IPS DF 6.9 (cell line): ENCODE measurements around the gene DPPA4.

Experiments
- DNase-seq: peaks from one replicate; pipeline ENCODE4 v3.0.0-alpha.2; 2013; ENCODE audit warnings: low read depth, low spot score
- H3K27ac ChIP-seq: one replicate; pipeline ENCODE4 v1.5.1; 2013; ENCODE audit warnings: low read length, control low read depth
- H3K27me3 ChIP-seq: 2 replicates; pipeline ENCODE4 v1.6.1; 2013; ENCODE audit warnings: mild to moderate bottlenecking, low read length; ENCODE audit not compliant: control insufficient read depth, insufficient read depth
- H3K36me3 ChIP-seq: 2 replicates; pipeline ENCODE4 v1.6.1; 2013; ENCODE audit warnings: low read length; ENCODE audit not compliant: control insufficient read depth, insufficient read depth
- H3K4me1 ChIP-seq: 2 replicates; pipeline ENCODE4 v1.6.1; 2013; ENCODE audit warnings: low read length; ENCODE audit not compliant: control insufficient read depth, insufficient read depth
- H3K4me3 ChIP-seq: 2 replicates; pipeline ENCODE4 v1.5.1; 2013; ENCODE audit warnings: mild to moderate bottlenecking, low read length
- H3K9me3 ChIP-seq: 2 replicates; pipeline ENCODE4 v1.6.1; 2013; ENCODE audit warnings: low read length, inconsistent platforms; ENCODE audit not compliant: control insufficient read depth, insufficient read depth
- WGBS: extraction: QIAGEN DNeasy Blood & Tissue Kit; methylation state at CpG from one replicate; pipeline ENCODE4 v1.1.7; 2013; ENCODE audit warnings: mixed read lengths, missing lambda C conversion rate; ENCODE audit not compliant: insufficient read length, insufficient coverage; 5-methylcytosine and 5-hydroxymethylcytosine counted together

The DPPA4 gene

DNA sequence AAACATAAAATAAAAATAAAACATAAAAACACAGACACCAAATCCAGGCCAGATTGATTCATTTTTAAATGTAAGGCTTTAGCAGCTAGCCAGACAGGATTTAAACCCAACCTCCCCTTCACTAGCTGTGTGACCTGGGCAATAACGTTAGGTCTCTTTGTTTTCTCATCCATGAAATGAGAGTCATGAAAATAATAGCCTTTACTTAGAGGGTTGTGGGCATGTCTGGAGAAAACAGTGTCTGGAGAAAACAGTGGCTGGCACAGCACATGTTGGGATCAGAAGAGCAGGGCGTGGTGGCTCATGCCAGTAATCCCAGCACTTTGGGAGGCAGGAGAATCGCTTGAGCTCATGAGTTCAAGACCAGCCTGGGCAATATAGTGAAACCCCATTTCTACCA, 1.9 kb upstream of the DPPA4 start:
- H3K27ac ChIP-seq, result no peak overlapping the region

DNA sequence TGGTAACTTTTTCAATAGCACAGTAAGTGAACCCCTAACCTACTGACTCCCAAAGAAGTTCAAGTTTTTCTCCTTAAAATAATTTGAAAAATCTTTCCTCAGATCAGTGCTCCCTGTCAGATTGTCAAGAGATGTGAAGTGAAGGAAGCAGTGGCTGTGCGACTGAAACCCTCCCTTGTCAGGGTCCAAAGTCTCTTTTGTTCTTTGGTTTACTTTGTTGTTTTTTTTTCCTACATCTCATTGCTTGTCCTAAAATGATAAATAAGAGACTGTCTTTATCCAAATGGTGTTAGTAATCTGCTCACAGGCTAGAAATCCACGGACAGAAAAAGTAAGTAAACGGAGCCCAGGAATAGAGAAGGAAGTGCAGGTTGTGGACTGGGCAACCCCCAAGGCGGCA, 976 bp upstream of the DPPA4 start:
- Histone ChIP-seq H3K9me3 (no peaks in the 10 kb centered on the region), H3K36me3 (peaks cover 16% of the 10 kb centered on the region), H3K4me3 (peak overlapping the region; percentile 33; the same call in 1 of the 2 replicates), H3K27me3 (no peaks in the 10 kb centered on the region), H3K4me1 (no peaks in the 10 kb centered on the region), H3K27ac (no peak overlapping the region)
- no CpG with 5 or more reads among the region's 4 CpGs for WGBS
- DNase-seq, result no peak

More for the DNA sequence above, 1.9 kb upstream of the DPPA4 start:
- Histone ChIP-seq H3K36me3 (peaks cover 8% of the 10 kb centered on the region), H3K4me1 (no peaks in the 10 kb centered on the region), H3K9me3 (no peaks in the 10 kb centered on the region), H3K27me3 (no peaks in the 10 kb centered on the region), H3K4me3 (peak overlapping the region; percentile 22; the same call in 1 of the 2 replicates)
- no CpG with 5 or more reads among the region's 3 CpGs for WGBS
- no peak for DNase-seq

DNA sequence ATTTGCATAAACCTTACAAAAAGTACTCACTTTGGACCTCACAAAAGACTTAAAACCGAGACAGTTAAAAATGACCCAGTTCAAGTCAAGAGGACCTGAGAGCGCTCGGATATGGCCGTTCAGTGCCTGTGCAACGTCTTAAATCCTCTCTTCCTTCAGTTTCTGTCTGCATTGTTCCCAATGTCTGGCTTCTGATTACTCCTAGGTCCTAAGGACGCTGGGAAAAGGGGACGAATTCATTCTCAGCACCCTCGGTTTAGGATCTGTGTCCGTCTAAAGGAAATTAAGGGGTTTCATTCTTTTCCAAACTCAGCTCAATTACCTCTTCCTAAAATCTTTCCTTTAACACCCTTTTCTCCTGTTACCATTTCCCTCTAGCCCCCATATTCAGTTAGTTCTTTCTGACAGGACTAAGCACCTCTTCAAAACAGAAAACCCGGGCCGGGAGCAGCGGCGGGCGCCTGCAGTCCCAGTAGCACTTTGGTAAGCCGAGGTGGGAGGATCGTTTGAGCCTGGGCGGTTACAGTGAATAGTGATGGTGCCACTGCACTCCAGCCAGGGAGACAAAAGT, 970 bp downstream of the DPPA4 start:
- Histone ChIP-seq H3K36me3 (peaks cover 26% of the 10 kb centered on the region), H3K27me3 (no peaks in the 10 kb centered on the region), H3K9me3 (no peaks in the 10 kb centered on the region), H3K4me3 (peak overlapping the region; percentile 100), H3K4me1 (no peaks in the 10 kb centered on the region), H3K27ac (no peak overlapping the region)
- no CpG with 5 or more reads among the region's 17 CpGs for WGBS
- DNase-seq, result no peak

DNA sequence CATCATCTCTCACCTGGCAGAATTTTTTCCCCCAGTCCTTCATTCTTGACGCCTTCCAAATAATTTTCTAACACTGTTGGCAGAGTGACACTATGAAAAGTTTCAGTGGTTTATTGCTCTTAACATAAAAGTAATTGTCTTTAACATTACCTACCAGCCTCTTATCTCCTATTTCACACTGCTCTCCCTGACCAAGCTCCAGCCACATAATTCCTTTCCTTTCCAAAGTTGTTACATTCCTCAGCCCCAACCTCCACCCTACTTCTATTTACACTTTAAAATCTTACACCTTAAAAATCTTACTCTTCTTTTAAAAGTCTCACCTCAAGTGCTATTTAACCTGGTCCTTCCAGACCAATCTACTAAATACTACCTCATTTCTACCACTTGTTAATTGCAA, 2.8 kb downstream of the DPPA4 start:
- DNase-seq, result no peak
- WGBS, result no CpG with 5 or more reads among the region's 1 CpG
- H3K4me3 ChIP-seq, result peak overlapping the region; percentile 100; the same call in 1 of the 2 replicates
- H3K9me3 ChIP-seq, result no peaks in the 10 kb centered on the region
- H3K36me3 ChIP-seq, result peaks cover 33% of the 10 kb centered on the region
- no peak overlapping the region for H3K27ac ChIP-seq
- no peaks in the 10 kb centered on the region for H3K4me1 ChIP-seq
- H3K27me3 ChIP-seq, result no peaks in the 10 kb centered on the region

DNA sequence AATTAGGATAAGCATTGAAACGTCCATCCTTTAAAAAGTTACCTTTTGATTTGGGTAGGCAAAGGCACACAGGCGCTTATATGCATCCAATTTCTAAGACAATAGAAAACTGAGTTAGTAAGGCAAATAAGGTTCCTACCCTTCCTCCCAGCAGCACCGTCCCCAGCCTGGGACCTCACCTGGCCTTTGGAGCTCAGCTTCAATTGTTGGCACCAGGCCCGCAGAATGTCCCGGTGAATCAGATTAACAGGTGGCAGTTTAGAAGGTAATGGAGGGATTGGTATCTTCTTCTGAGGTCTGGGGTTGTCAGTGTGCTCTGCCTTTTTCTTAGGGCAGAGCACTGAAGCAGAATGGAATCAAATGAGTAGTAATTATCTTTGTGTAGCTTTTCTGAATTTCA, 5.7 kb downstream of the DPPA4 start:
- Histone ChIP-seq H3K27me3 (no peaks in the 10 kb centered on the region), H3K9me3 (no peaks in the 10 kb centered on the region), H3K36me3 (peaks cover 50% of the 10 kb centered on the region), H3K4me3 (no peak overlapping the region), H3K27ac (no peak overlapping the region), H3K4me1 (no peaks in the 10 kb centered on the region)
- no peak for DNase-seq
- no CpG with 5 or more reads among the region's 5 CpGs for WGBS

DNA sequence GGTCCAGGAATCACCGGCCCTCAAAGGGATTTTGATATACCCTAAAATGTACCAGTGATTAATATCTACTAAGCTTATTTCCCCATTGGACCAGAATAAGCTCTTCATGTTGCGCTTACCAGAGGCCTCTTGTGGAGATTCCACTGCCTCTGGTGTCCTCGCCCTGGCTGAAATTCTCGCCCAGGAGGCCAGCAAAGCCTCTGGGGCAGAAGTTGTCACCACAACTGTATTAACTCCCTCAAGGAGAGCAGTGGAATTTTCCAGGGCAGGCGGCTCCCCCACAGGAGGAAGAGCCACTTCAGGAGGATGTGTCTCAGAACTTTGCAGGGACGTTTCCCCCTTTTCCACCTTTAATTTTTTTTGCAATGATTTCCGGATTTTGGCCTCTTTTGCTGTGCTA, 6.9 kb downstream of the DPPA4 start:
- Histone ChIP-seq H3K27ac (no peak overlapping the region), H3K36me3 (peaks cover 47% of the 10 kb centered on the region), H3K4me1 (no peaks in the 10 kb centered on the region), H3K27me3 (no peaks in the 10 kb centered on the region), H3K9me3 (no peaks in the 10 kb centered on the region), H3K4me3 (no peak overlapping the region)
- no peak for DNase-seq
- no CpG with 5 or more reads among the region's 7 CpGs for WGBS

DNA sequence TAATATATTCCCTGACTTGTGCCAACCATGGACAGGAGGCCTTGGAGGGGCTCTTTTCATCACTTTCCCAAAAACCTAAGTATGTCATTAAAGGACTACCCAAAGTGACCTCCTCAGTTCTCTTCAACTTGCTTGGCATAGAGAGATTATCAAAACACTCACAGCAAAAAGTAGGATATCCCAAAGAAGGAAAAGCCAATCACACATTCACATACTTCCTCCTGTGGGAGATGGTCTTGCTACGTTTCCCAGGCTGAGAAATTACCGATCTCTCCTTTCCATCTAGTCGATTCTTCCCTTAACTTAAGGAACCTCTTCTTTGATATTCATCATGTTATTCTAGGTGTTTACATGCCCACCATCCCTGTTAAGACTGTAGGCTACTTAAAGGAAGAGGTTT, 9.1 kb downstream of the DPPA4 start:
- Histone ChIP-seq H3K9me3 (no peaks in the 10 kb centered on the region), H3K4me3 (no peak overlapping the region), H3K36me3 (peaks cover 38% of the 10 kb centered on the region), H3K4me1 (no peaks in the 10 kb centered on the region), H3K27me3 (no peaks in the 10 kb centered on the region), H3K27ac (no peak overlapping the region)
- no peak for DNase-seq
- WGBS, result no CpG with 5 or more reads among the region's 3 CpGs

DNA sequence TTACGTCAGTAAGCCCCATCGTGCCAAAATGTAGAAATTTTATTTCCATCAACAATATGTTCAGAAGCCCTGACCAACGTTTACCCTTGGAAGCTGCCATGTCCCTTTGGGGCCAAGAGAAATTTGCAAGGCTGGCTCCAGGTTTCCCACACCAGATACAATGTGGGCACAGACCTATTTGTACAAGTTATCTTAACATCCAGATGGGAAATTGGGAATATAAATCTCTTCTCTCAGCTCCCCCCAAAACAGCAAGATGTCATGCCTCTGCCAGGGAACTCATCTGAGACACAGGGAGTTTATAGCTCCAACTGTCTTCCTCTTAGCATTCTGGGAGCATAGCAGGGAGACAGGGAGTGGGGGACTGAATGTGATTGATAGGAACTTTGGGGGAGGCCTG, 11.7 kb downstream of the DPPA4 start:
- H3K36me3 ChIP-seq, result peaks cover 23% of the 10 kb centered on the region; the same call in 1 of the 2 replicates
- H3K9me3 ChIP-seq, result no peaks in the 10 kb centered on the region
- H3K4me3 ChIP-seq, result no peak overlapping the region
- H3K27me3 ChIP-seq, result no peaks in the 10 kb centered on the region
- H3K4me1 ChIP-seq, result no peaks in the 10 kb centered on the region
- H3K27ac ChIP-seq, result no peak overlapping the region
- WGBS, result no CpG with 5 or more reads among the region's 3 CpGs
- no peak for DNase-seq

DNA sequence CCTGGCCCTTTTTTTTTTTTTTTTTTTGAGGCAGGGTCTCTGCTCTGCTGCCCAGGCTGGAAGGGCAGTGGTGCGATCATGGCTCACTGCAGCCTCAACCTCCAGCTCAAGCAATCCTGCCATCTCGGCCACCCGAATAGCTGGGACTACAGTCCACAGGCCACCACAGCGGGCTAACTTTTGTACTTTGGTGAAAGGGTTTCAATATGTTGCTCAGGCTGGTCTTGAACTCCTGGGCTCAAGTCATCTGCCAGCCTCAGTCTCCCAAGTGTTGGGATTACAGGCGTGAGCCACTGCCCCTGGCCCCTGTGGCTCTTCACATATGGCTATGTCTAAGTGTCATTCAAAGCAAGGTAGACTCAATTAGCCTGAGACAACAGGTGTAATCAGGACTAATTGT, 12.2 kb downstream of the DPPA4 start:
- DNase-seq, result peak; percentile 45
- Histone ChIP-seq H3K9me3 (no peaks in the 10 kb centered on the region), H3K27me3 (no peaks in the 10 kb centered on the region), H3K4me1 (no peaks in the 10 kb centered on the region), H3K36me3 (peaks cover 19% of the 10 kb centered on the region; the same call in 1 of the 2 replicates), H3K4me3 (no peak overlapping the region), H3K27ac (no peak overlapping the region)
- WGBS, result no CpG with 5 or more reads among the region's 5 CpGs

DNA sequence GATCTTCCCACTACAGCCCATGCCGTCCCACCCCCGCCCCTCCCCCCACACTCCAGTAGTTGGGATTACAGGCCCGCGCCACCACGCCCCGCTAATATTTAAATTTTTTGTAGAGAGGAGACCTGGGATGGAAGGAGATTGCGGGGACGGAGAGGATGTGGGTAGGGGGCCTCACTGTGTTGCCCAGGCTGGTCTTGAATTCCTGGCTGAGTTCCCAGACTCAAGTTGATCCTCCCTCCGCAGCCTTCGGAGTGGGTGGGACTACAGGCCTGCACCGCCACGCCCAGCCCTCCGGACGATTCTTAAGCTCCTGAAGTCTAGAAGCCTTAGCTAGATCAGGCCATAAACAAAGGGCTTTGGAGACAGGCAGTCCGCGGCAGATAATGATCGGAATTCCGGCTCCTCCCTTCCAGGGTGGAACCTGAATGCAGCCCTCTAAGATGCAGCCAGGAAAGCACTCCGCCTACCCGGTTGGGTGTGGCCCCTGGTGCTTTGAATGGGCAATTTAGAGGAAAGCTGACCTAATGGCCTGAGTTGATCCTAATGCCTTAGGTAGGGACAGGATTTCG, 21.1 kb downstream of the DPPA4 start, which contains the start of gene DPPA2:
DPPA2 (minus strand) TSS at position 356 of the 569 bp plus-strand sequence. CDS start 1,975 bp downstream, outside the sequence.
- no peaks in the 10 kb centered on the region for H3K9me3 ChIP-seq
- no peaks in the 10 kb centered on the region for H3K27me3 ChIP-seq
- H3K36me3 ChIP-seq, result no peaks in the 10 kb centered on the region
- peak; percentile 75 for DNase-seq
- H3K4me3 ChIP-seq, result no peak within 1 kb of the TSS
- no peak within 1 kb of the TSS for H3K27ac ChIP-seq
- WGBS, result no CpG with 5 or more reads among the region's 21 CpGs
- H3K4me1 ChIP-seq, result 0 out of 2 replicates have a peak, but pooled peaks cover 1% of the 10 kb centered on the region

DNA sequence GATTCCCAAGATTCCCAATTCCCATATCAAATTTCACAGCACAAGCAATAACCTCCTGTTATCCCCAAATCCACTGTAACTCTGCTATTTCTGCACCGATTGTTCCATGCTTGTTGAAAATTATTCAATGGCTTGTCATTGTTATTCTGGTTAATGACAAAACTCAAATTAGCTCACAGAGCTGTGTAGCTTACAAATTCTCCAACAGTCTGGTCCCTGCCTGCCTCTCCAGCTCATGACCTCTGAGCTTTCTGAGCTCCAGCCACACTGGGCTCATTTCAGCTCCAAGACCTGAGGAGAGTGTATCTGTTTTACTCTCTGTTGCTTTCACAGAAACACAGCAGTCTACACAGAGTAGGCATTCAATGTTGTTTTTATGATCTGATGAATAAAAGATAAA, 24.3 kb downstream of the DPPA4 start:
- Histone ChIP-seq H3K36me3 (peaks cover under 1% of the 10 kb centered on the region; the same call in 1 of the 2 replicates), H3K27ac (no peak overlapping the region), H3K4me1 (0 out of 2 replicates have a peak, but pooled peaks cover 1% of the 10 kb centered on the region), H3K27me3 (no peaks in the 10 kb centered on the region), H3K4me3 (no peak overlapping the region), H3K9me3 (no peaks in the 10 kb centered on the region)
- DNase-seq, result no peak
- no CpG with 5 or more reads among the region's 1 CpG for WGBS
